Smooth muscle cell (in vitro differentiated cells): ENCODE measurements around the gene GALNT13. TPM values are rescaled to one million over a fixed set of nuclear protein-coding genes. Genes with fewer than 3 reads are reported as not detected.

Experiments used
- DNase-seq: peaks from one replicate; lab custom pipeline; 2025; ENCODE audit not compliant: unreplicated experiment; lab: John Stamatoyannopoulos, UW
- H2AFZ ChIP-seq: fragments of 200-600 bp; sonication (generic); 2 replicates; pipeline ENCODE4 v1.6.0; 2016; ENCODE audit warnings: antibody characterized with exemption, low read depth, mild to moderate bottlenecking
- H3F3A ChIP-seq: fragments of 200-600 bp; sonication (generic); 2 replicates; pipeline ENCODE4 v1.6.0; 2017; ENCODE audit warnings: antibody characterized with exemption, low read depth
- H3K27ac ChIP-seq: fragments of 200-600 bp; sonication (generic); 2 replicates; pipeline ENCODE4 v1.5.1; 2016; ENCODE audit warnings: low read depth, mild to moderate bottlenecking
- H3K27me3 ChIP-seq: fragments of 200-600 bp; sonication (generic); 2 replicates; pipeline ENCODE4 v1.6.1; 2016; ENCODE audit warnings: low read depth, mild to moderate bottlenecking
- H3K36me3 ChIP-seq: fragments of 200-600 bp; sonication (generic); 2 replicates; pipeline ENCODE4 v1.5.1; 2016; ENCODE audit warnings: low read depth
- H3K4me1 ChIP-seq: fragments of 200-600 bp; sonication (generic); 2 replicates; pipeline ENCODE4 v1.5.1; 2016; ENCODE audit warnings: low read depth
- H3K4me2 ChIP-seq: fragments of 200-600 bp; sonication (generic); 2 replicates; pipeline ENCODE4 v1.6.0; 2016; ENCODE audit warnings: mild to moderate bottlenecking
- H3K4me3 ChIP-seq: fragments of 200-600 bp; sonication (generic); 2 replicates; pipeline ENCODE4 v1.5.1; 2016; ENCODE audit warnings: mild to moderate bottlenecking
- H3K79me2 ChIP-seq: fragments of 200-600 bp; sonication (generic); 2 replicates; pipeline ENCODE4 v1.6.0; 2016; ENCODE audit warnings: low read depth, mild to moderate bottlenecking
- H3K9ac ChIP-seq: fragments of 200-600 bp; sonication (generic); 2 replicates; pipeline ENCODE4 v1.6.0; 2016; ENCODE audit warnings: low read depth
- H3K9me3 ChIP-seq: fragments of 200-600 bp; sonication (generic); replicated peaks from 2 replicates; pipeline ENCODE4 v1.5.1; 2016; ENCODE audit warnings: low read depth
- H4K20me1 ChIP-seq: fragments of 200-600 bp; sonication (generic); 2 replicates; pipeline ENCODE4 v1.6.0; 2016; ENCODE audit warnings: low read depth
- CTCF ChIP-seq: fragments of 200-600 bp; sonication (generic); IDR thresholded peaks from 2 replicates; pipeline ENCODE4 v1.5.1; 2017; ENCODE audit warnings: borderline replicate concordance, mild to moderate bottlenecking, antibody characterized with exemption; ENCODE audit not compliant: insufficient read depth, poor library complexity, severe bottlenecking
- WGBS: methylation state at CpG from one replicate; pipeline ENCODE4 v1.1.7; 2016; ENCODE audit warnings: low lambda C conversion rate; 5-methylcytosine and 5-hydroxymethylcytosine counted together
- polyA plus RNA-seq: library from polyadenylated mRNA; unstranded; fragments of >200 nt; fragmentation: Nextera tagmentation; extraction: Ambion mirVana; gene quantifications from 2 replicates; pipeline ENCODE4 v1.2.1, GENCODE V29; 2016
- total RNA-seq: library from RNA; depleted of rRNA; stranded (reverse); fragments of >200 nt; gene quantifications from 2 replicates; pipeline ENCODE4 v1.2.3, GENCODE V29; 2014

The GALNT13 gene
- total and polyA plus RNA-seq, 2 experiments from 2014 or later = 0.67 to 3.6 TPM

- WGBS = 88% methylated on average over 1 of the region's 1 CpG
- no peaks in the 10 kb centered on the region for H3K79me2 ChIP-seq
Observed at GRCh38 chr2:154078926-154079325, 207.2 kb downstream of the GALNT13 start.

GRCh38 chr2:154092571-154092970, 220.8 kb downstream of the GALNT13 start:
- no peaks in the 10 kb centered on the region for H4K20me1 ChIP-seq
- no peak overlapping the region for H3K4me2 ChIP-seq
- no peak for TF ChIP-seq CTCF
- H3F3A ChIP-seq = no peaks in the 10 kb centered on the region
- H3K27me3 ChIP-seq = no peaks in the 10 kb centered on the region
- H3K36me3 ChIP-seq = no peaks in the 10 kb centered on the region
- no peak overlapping the region for H3K9ac ChIP-seq
- no peak overlapping the region for H2AFZ ChIP-seq
- no peaks in the 10 kb centered on the region for H3K79me2 ChIP-seq
- no peak overlapping the region for H3K27ac ChIP-seq
- H3K9me3 ChIP-seq = no peaks in the 10 kb centered on the region
- no peaks in the 10 kb centered on the region for H3K4me1 ChIP-seq
- no peak for DNase-seq
- no peak overlapping the region for H3K4me3 ChIP-seq
- 84% methylated on average over 2 of the region's 2 CpGs for WGBS

More at GRCh38 chr2:154078926-154079325, 207.2 kb downstream of the GALNT13 start:
- no peak overlapping the region for H3K27ac ChIP-seq
- DNase-seq = no peak
- H3K36me3 ChIP-seq = no peaks in the 10 kb centered on the region
- TF ChIP-seq CTCF = no peak
- no peaks in the 10 kb centered on the region for H3K4me1 ChIP-seq
- H3F3A ChIP-seq = no peaks in the 10 kb centered on the region
- H3K9me3 ChIP-seq = no peaks in the 10 kb centered on the region
- H4K20me1 ChIP-seq = no peaks in the 10 kb centered on the region
- H3K27me3 ChIP-seq = no peaks in the 10 kb centered on the region
- no peak overlapping the region for H2AFZ ChIP-seq
- no peak overlapping the region for H3K4me3 ChIP-seq
- H3K9ac ChIP-seq = no peak overlapping the region
- H3K4me2 ChIP-seq = no peak overlapping the region

GRCh38 chr2:154093856-154094255, 222.1 kb downstream of the GALNT13 start:
- H3K4me1 ChIP-seq = no peaks in the 10 kb centered on the region
- no peaks in the 10 kb centered on the region for H3F3A ChIP-seq
- H3K9me3 ChIP-seq = no peaks in the 10 kb centered on the region
- no peak overlapping the region for H3K4me3 ChIP-seq
- no peaks in the 10 kb centered on the region for H3K27me3 ChIP-seq
- no peak for DNase-seq
- H3K9ac ChIP-seq = no peak overlapping the region
- H3K4me2 ChIP-seq = no peak overlapping the region
- no peaks in the 10 kb centered on the region for H4K20me1 ChIP-seq
- H3K27ac ChIP-seq = no peak overlapping the region
- 85% methylated on average over 2 of the region's 2 CpGs for WGBS
- H3K79me2 ChIP-seq = no peaks in the 10 kb centered on the region
- no peak for TF ChIP-seq CTCF
- H2AFZ ChIP-seq = no peak overlapping the region
- H3K36me3 ChIP-seq = no peaks in the 10 kb centered on the region

- Histone ChIP-seq H3K4me1 (no peaks in the 10 kb centered on the region), H3K79me2 (no peaks in the 10 kb centered on the region), H4K20me1 (no peaks in the 10 kb centered on the region), H2AFZ (no peak overlapping the region), H3K27me3 (no peaks in the 10 kb centered on the region), H3F3A (no peaks in the 10 kb centered on the region), H3K9me3 (no peaks in the 10 kb centered on the region), H3K27ac (no peak overlapping the region), H3K4me2 (no peak overlapping the region), H3K4me3 (no peak overlapping the region), H3K9ac (no peak overlapping the region), H3K36me3 (no peaks in the 10 kb centered on the region)
- no peak for DNase-seq
- TF ChIP-seq CTCF = no peak
- 88% methylated on average over 4 of the region's 4 CpGs for WGBS
Observed at GRCh38 chr2:154097833-154098398, 226.2 kb downstream of the GALNT13 start.
